ENCODE data around the gene TACR2.
A peak's percentile ranks its signal among the peaks of the same experiment; 100 is the strongest.

The TACR2 gene

GRCh38 chr10:69421611-69422308, 5.0 kb upstream of the TACR2 start:
- Histone ChIP-seq H3K36me3 (replicated peaks) (no peaks in the 10 kb centered on the region), H3K27me3 (ENCODE audit: low read depth) (no peaks in the 10 kb centered on the region), H3K4me3 (no peak overlapping the region), H3K4me1 (no peaks in the 10 kb centered on the region), H3K9me3 (no peaks in the 10 kb centered on the region)
- in situ Hi-C loops (cut with MboI; ENCODE audit: low sequenced_read_pairs) = no loop called here
- no peak for DNase-seq (ENCODE audit: low spot score in 2 of 2)

DNA sequence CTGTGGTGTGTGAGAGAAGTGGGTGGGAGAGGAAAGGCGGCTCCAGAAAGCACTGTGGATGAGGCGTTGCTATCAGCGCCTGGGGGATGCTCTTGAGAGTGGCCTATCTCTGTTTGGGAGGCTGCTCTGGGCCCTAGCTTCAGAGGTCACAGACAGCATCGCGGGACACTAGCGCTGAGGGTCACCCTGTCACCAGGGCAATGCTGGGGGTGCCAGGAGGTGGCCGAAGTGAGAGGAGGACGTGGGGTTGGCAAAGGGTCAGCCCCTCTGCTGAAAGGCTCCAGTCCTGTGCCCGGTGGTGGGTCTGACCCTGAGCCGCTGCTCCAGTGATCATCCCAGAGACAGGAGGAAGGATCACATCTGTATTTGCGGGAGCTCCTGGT, 3.0 kb upstream of the TACR2 start:
- in situ Hi-C loops (cut with MboI; ENCODE audit: low sequenced_read_pairs) = no loop called here
- Histone ChIP-seq H3K27me3 (ENCODE audit: low read depth) (no peaks in the 10 kb centered on the region), H3K9me3 (no peaks in the 10 kb centered on the region), H3K4me3 (no peak overlapping the region), H3K36me3 (replicated peaks) (no peaks in the 10 kb centered on the region), H3K4me1 (no peaks in the 10 kb centered on the region)
- no peak for DNase-seq (ENCODE audit: low spot score in 2 of 2)

DNA sequence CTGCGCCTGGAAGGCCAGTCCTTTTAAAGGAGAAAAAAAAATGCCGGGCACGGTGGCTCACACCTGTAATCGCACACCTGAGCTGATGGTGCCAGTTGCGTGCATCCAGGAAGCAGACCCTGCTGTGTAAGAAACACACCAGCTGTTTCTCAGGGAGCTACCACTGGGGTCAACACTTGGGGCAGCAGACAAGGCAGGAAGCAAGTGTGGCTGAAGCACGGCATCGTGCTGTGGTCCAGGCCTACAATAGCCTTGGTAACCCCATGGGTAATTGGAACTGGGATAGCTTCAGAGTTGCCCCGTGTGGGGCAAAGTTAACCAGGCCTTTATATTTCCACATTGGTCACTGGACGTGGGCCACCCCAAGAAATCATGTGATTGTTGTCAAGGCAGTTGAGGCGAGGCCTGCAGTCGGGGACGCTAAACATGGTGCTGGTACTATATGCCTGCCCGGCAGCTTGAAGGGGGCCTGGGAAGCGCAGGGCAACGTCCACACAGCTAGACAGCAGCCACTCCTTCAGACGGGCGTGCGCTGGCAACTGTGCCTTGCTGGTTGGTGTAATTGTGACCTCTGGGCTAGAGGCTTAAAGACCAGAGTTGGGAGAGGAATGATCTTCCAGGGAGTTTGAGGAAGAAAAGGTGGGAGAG, 2.5 kb upstream of the TACR2 start:
- Histone ChIP-seq H3K9me3 (no peaks in the 10 kb centered on the region), H3K4me1 (no peaks in the 10 kb centered on the region), H3K36me3 (replicated peaks) (no peaks in the 10 kb centered on the region), H3K4me3 (no peak overlapping the region), H3K27me3 (ENCODE audit: low read depth) (no peaks in the 10 kb centered on the region)
- DNase-seq (ENCODE audit: low spot score in 2 of 2) = no peak
- in situ Hi-C loops (cut with MboI; ENCODE audit: low sequenced_read_pairs) = no loop called here

DNA sequence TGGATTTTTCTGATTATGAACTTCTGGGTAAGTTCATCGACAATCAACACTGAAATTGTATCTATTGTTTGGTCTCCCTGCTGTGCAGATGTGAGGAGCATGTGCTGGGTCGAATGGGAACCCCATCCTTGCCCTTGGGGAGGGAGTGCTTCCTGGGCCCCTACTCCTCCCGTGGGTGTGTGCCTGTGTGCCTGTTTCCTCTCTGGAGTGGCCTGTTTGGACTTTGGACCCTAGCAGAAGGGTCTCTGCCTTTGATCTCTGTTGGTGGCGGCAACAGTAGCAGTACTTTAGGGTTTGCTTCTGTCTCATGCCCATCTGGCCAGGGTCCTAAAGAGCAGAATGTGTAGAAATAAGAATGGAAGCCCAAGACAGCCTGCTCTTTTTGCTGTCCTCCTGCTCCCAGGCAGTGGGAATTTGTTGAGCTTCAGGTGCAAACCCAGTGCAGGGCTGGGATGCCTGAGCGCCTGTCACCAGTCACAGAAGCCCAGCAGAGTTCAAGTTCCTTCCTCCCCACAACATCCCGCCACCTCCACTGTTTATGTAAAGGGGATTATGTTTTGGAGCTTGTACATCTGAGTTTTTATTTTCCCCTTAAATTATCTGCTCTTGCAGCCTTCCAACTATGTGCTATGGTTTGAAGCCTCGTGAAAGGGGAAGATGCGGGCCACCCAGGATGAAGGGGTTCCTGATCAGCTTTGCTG, 1.5 kb upstream of the TACR2 start:
- Histone ChIP-seq H3K36me3 (replicated peaks) (no peaks in the 10 kb centered on the region), H3K27me3 (ENCODE audit: low read depth) (no peaks in the 10 kb centered on the region), H3K9me3 (no peaks in the 10 kb centered on the region), H3K4me3 (no peak overlapping the region), H3K4me1 (no peaks in the 10 kb centered on the region; the same call in 1 of the 2 replicates)
- no peak for DNase-seq (ENCODE audit: low spot score in 2 of 2)
- in situ Hi-C loops (cut with MboI; ENCODE audit: low sequenced_read_pairs) = no loop called here

DNA sequence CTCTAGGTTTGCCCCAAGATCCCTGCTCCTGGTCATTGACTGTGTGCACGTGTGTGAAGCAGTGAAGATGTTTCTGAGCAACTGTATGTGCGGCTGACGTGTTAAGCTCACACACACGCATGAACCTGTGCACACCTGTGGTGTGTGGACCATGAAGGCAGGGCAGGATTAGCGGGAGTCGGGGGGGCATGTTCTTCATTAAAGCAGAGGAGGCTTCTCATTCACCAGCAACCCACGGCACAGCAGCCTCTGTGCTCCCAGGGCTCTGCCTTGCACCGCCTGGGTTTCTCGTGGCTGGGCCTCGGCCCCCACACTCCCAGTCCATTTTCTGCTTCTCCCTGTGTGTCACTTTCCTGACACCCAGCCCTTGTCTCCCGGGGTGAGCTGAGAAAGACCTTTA, 824 bp upstream of the TACR2 start:
- in situ Hi-C loops (cut with MboI; ENCODE audit: low sequenced_read_pairs) = no loop called here
- DNase-seq (ENCODE audit: low spot score in 2 of 2) = no peak
- no peaks in the 10 kb centered on the region for H3K27me3 ChIP-seq (ENCODE audit: low read depth)
- no peak overlapping the region for H3K4me3 ChIP-seq
- no peaks in the 10 kb centered on the region; the same call in 1 of the 2 replicates for H3K4me1 ChIP-seq
- no peaks in the 10 kb centered on the region for H3K36me3 ChIP-seq (replicated peaks)
- no peaks in the 10 kb centered on the region for H3K9me3 ChIP-seq

- H3K9me3 ChIP-seq = no peaks in the 10 kb centered on the region
- H3K4me1 ChIP-seq = no peaks in the 10 kb centered on the region; the same call in 1 of the 2 replicates
- no peak overlapping the region for H3K4me3 ChIP-seq
- in situ Hi-C loops (cut with MboI; ENCODE audit: low sequenced_read_pairs) = no loop called here
- no peak for DNase-seq (ENCODE audit: low spot score in 2 of 2)
- no peaks in the 10 kb centered on the region for H3K36me3 ChIP-seq (replicated peaks)
- H3K27me3 ChIP-seq (ENCODE audit: low read depth) = no peaks in the 10 kb centered on the region
Measured at GRCh38 chr10:69415951-69416350, 767 bp downstream of the TACR2 start.

DNA sequence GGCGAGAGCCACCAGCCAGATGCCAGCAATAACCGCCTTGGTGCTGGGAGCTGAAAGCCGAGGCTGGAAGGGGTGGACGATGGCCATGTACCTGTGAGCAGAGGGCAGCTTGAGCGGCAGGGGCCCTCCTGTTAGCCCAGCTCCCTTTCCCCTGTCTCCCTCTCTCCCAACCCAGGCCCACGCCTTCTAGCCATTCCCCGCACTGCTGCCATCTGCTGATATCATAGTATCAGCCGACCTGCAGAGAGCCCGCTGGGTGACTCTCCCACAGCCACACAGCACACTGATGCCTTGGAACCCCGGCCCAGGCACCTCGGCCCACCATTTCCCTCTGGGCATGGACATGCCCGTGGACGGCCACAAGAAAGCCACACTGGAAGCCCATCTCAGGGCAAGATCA, 1.7 kb downstream of the TACR2 start:
- Histone ChIP-seq H3K27me3 (ENCODE audit: low read depth) (no peaks in the 10 kb centered on the region), H3K36me3 (replicated peaks) (no peaks in the 10 kb centered on the region), H3K4me3 (no peak overlapping the region), H3K9me3 (no peaks in the 10 kb centered on the region), H3K4me1 (no peaks in the 10 kb centered on the region; the same call in 1 of the 2 replicates)
- DNase-seq (ENCODE audit: low spot score in 2 of 2) = no peak
- in situ Hi-C loops (cut with MboI; ENCODE audit: low sequenced_read_pairs) = no loop called here

DNA sequence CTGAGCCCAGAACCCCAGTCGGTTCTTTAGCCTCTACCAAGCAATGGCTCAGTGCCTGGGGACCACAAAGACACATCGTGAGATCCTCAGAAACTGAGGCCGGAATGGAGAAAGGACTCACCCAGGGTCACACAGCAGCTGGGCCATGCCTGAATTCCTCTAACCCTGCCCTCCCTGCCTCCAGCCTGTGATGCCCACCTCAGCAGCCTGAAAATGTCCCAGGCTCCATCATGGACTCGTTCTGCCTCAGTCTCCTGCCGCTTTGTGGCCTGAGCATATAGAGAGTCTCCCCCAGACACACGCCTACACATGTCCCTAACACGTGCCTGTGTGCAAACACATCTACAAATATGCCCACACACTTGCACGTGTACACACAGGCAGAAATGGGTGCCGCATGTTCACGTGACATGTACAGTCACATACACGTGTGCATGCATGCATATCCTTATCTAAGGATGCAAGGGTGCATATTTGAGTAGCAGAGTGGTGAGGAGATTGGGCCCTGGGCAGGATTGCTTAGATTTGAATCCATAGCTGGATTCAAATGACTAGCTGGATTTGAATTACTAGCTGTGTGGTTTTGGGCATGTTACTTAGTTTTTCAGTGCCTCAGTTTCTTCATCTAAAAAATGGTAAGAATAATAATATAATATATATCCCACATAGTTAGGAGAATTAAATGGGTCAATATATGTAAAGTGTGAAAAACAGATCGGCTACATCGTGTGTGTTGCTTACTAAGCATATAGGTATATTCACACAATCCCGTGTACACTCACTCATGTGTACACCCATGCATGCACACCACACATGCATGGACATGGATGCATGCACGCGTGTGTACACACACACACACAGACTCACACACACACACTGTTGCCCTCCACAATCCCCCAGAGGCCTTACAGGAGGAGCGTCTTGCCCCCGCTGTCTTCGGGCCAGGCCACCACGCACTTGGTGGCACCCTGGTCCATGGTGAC, 2.4 kb downstream of the TACR2 start:
- Histone ChIP-seq H3K27me3 (ENCODE audit: low read depth) (no peaks in the 10 kb centered on the region), H3K9me3 (no peaks in the 10 kb centered on the region), H3K36me3 (replicated peaks) (no peaks in the 10 kb centered on the region), H3K4me1 (peaks cover 1% of the 10 kb centered on the region), H3K4me3 (no peak overlapping the region)
- DNase-seq (ENCODE audit: low spot score in 2 of 2) = no peak
- in situ Hi-C loops (cut with MboI; ENCODE audit: low sequenced_read_pairs) = no loop called here

GRCh38 chr10:69413221-69413865, 3.4 kb downstream of the TACR2 start:
- no peaks in the 10 kb centered on the region for H3K27me3 ChIP-seq (ENCODE audit: low read depth)
- H3K36me3 ChIP-seq (replicated peaks) = no peaks in the 10 kb centered on the region
- H3K9me3 ChIP-seq = no peaks in the 10 kb centered on the region
- DNase-seq (ENCODE audit: low spot score in 2 of 2) = peak; percentile 68 to 78
- H3K4me1 ChIP-seq = peaks cover 6% of the 10 kb centered on the region
- no peak overlapping the region for H3K4me3 ChIP-seq
- in situ Hi-C loops (cut with MboI; ENCODE audit: low sequenced_read_pairs) = no loop called here

GRCh38 chr10:69412232-69412790, 4.4 kb downstream of the TACR2 start:
- H3K36me3 ChIP-seq (replicated peaks) = no peaks in the 10 kb centered on the region
- H3K4me3 ChIP-seq = no peak overlapping the region
- no peak for DNase-seq (ENCODE audit: low spot score in 2 of 2)
- no peaks in the 10 kb centered on the region for H3K27me3 ChIP-seq (ENCODE audit: low read depth)
- in situ Hi-C loops (cut with MboI; ENCODE audit: low sequenced_read_pairs) = no loop called here
- peaks cover 6% of the 10 kb centered on the region for H3K4me1 ChIP-seq
- H3K9me3 ChIP-seq = no peaks in the 10 kb centered on the region

DNA sequence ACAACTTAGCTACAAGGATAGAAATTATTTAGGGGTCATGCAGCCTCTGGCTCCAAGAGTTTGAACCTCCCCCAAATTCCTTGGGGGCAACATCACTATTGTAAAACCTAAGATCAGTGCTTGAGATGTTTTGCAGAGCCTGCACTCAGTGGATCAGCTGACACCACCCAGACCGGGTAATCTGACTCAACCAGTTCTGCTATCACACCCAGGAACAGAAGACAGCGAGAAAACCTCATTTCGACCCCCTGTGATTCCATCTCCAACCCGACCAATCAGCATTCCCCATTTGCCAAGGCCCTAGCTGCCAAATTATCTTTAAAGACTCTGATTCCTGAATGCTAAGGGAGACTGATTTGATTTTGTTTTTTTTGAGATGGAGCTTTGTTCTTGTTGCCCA, 5.2 kb downstream of the TACR2 start:
- Histone ChIP-seq H3K4me1 (peaks cover 6% of the 10 kb centered on the region), H3K36me3 (replicated peaks) (no peaks in the 10 kb centered on the region), H3K4me3 (no peak overlapping the region), H3K27me3 (ENCODE audit: low read depth) (no peaks in the 10 kb centered on the region), H3K9me3 (no peaks in the 10 kb centered on the region)
- no peak for DNase-seq (ENCODE audit: low spot score in 2 of 2)
- in situ Hi-C loops (cut with MboI; ENCODE audit: low sequenced_read_pairs) = no loop called here

GRCh38 chr10:69410487-69410886, 6.2 kb downstream of the TACR2 start:
- H3K9me3 ChIP-seq = no peaks in the 10 kb centered on the region

DNA sequence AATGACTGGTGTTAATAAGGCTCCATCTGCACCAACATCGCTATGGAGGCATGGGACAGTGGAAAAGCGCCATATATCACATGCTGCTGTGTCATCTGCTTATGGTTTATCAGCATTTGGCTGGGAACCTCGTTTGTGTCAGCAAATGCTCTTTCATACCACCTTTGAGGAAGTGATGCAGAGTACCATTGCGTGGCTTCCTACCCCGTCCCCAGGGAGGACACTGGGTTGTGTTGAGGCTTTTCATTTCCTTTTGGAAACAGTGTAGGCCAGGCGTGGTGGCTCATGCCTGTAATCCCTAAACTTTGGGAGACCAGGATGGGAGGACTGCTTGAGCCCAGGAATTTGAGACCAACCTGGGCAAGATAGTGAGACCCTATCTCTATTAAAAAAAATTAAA, 6.8 kb downstream of the TACR2 start:
- Histone ChIP-seq H3K36me3 (replicated peaks) (no peaks in the 10 kb centered on the region), H3K4me1 (peaks cover 6% of the 10 kb centered on the region), H3K27me3 (ENCODE audit: low read depth) (no peaks in the 10 kb centered on the region), H3K4me3 (no peak overlapping the region), H3K9me3 (no peaks in the 10 kb centered on the region)
- in situ Hi-C loops (cut with MboI; ENCODE audit: low sequenced_read_pairs) = no loop called here
- no peak for DNase-seq (ENCODE audit: low spot score in 2 of 2)

More at GRCh38 chr10:69410487-69410886, 6.2 kb downstream of the TACR2 start:
- in situ Hi-C loops (cut with MboI; ENCODE audit: low sequenced_read_pairs) = no loop called here
- no peak for DNase-seq (ENCODE audit: low spot score in 2 of 2)
- Histone ChIP-seq H3K4me1 (peaks cover 6% of the 10 kb centered on the region), H3K4me3 (no peak overlapping the region), H3K27me3 (ENCODE audit: low read depth) (no peaks in the 10 kb centered on the region), H3K36me3 (replicated peaks) (no peaks in the 10 kb centered on the region)

Measured in HAP-1 (cell line).